HEK293 (cell line): ENCODE results near the gene ARL15.

Source experiments
- CTCF ChIA-PET: fragments of 350-600 bp; formaldehyde crosslinking; extraction: SDS; loops from one replicate; lab custom pipeline; 2021; ENCODE audit warnings: antibody characterized with exemption; lab: Yijun Ruan, JAX
- POLR2A ChIA-PET: fragments of 300-600 bp; formaldehyde crosslinking; extraction: SDS; loops from one replicate; lab custom pipeline; 2020; ENCODE audit warnings: antibody characterized with exemption, inconsistent platforms; lab: Yijun Ruan, JAX
- H3K27ac ChIP-seq: fragments of 200-500 bp; sonication (Bioruptor generic); 2 replicates; pipeline ENCODE4 v1.5.1; 2014; ENCODE audit warnings: low read depth, low read length, control low read depth, inconsistent platforms; ENCODE audit errors: extremely low read depth
- H3K36me3 ChIP-seq, 2 experiments: fragments of 200-500 bp in 1 of 2; sonication (Bioruptor generic) in 1 of 2; 1 replicate in 1 of 2; 2 replicates in 1 of 2; pipeline ENCODE4 v1.5.1; 2014 to 2017; ENCODE audit warnings: inconsistent platforms in 2 of 2, low read length in 2 of 2; ENCODE audit not compliant: control insufficient read depth in 2 of 2, insufficient read depth in 1 of 2
- H3K4me1 ChIP-seq: fragments of 200-500 bp; sonication (Bioruptor generic); 2 replicates; pipeline ENCODE4 v1.5.1; 2014; ENCODE audit warnings: mild to moderate bottlenecking, low read length, inconsistent platforms; ENCODE audit not compliant: control insufficient read depth, insufficient read depth
- H3K4me3 ChIP-seq: 2 replicates; pipeline ENCODE4 v1.5.1; 2011; ENCODE audit warnings: low read depth, mild to moderate bottlenecking, control low read depth, low read length, moderate library complexity
- H3K9me3 ChIP-seq: fragments of 200-500 bp; sonication (Bioruptor generic); 2 replicates; pipeline ENCODE4 v1.5.1; 2014; ENCODE audit warnings: low read depth, low read length, inconsistent platforms; ENCODE audit not compliant: control insufficient read depth, insufficient read depth
- FEZF1 ChIP-seq: fragments of 450-650 bp; formaldehyde crosslinking; IDR thresholded peaks from 2 replicates; pipeline ENCODE4 v1.5.1; 2016; ENCODE audit warnings: missing biosample characterization, missing genetic modification characterization
- GFI1B ChIP-seq: fragments of 450-650 bp; formaldehyde crosslinking; IDR thresholded peaks from 2 replicates; pipeline ENCODE4 v1.5.1; 2016; ENCODE audit warnings: missing biosample characterization, missing genetic modification characterization
- GLIS2 ChIP-seq: fragments of 450-650 bp; formaldehyde crosslinking; IDR thresholded peaks from 2 replicates; pipeline ENCODE4 v1.5.1; 2016; ENCODE audit warnings: missing biosample characterization, missing genetic modification characterization
- HOXA7 ChIP-seq: sonication (generic); formaldehyde crosslinking; IDR thresholded peaks from 2 replicates; pipeline ENCODE4 v1.8.1; 2022; ENCODE audit warnings: missing genetic modification reagents, borderline replicate concordance
- SALL2 ChIP-seq: fragments of 450-650 bp; formaldehyde crosslinking; IDR thresholded peaks from 2 replicates; pipeline ENCODE4 v1.5.0; 2017; ENCODE audit warnings: missing biosample characterization, mild to moderate bottlenecking, missing genetic modification characterization, borderline replicate concordance
- WT1 ChIP-seq: fragments of 450-650 bp; formaldehyde crosslinking; IDR thresholded peaks from 2 replicates; pipeline ENCODE4 v1.5.1; 2016; ENCODE audit warnings: missing biosample characterization, missing genetic modification characterization
- YY2 ChIP-seq: fragments of 450-650 bp; formaldehyde crosslinking; IDR thresholded peaks from 2 replicates; pipeline ENCODE4 v1.5.1; 2016; ENCODE audit warnings: missing biosample characterization, missing genetic modification characterization
- ZBTB8A ChIP-seq: fragments of 450-650 bp; formaldehyde crosslinking; IDR thresholded peaks from 2 replicates; pipeline ENCODE4 v1.5.1; 2016; ENCODE audit warnings: missing biosample characterization, missing genetic modification characterization
- ZFP3 ChIP-seq: fragments of 450-650 bp; formaldehyde crosslinking; IDR thresholded peaks from 2 replicates; pipeline ENCODE4 v1.5.1; 2016; ENCODE audit warnings: low read depth, missing biosample characterization, missing genetic modification characterization
- ZFP69B ChIP-seq: fragments of 450-650 bp; formaldehyde crosslinking; IDR thresholded peaks from 2 replicates; pipeline ENCODE4 v1.5.1; 2016; ENCODE audit warnings: missing biosample characterization, missing genetic modification characterization
- ZIC2 ChIP-seq: fragments of 450-650 bp; formaldehyde crosslinking; IDR thresholded peaks from 2 replicates; pipeline ENCODE4 v1.5.1; 2016; ENCODE audit warnings: missing biosample characterization, missing genetic modification characterization
- ZNF114 ChIP-seq: fragments of 450-650 bp; formaldehyde crosslinking; IDR thresholded peaks from 2 replicates; pipeline ENCODE4 v1.5.0; 2017; ENCODE audit warnings: missing biosample characterization, missing genetic modification characterization
- ZNF133 ChIP-seq: fragments of 450-650 bp; formaldehyde crosslinking; IDR thresholded peaks from 2 replicates; pipeline ENCODE4 v1.5.1; 2016; ENCODE audit warnings: missing biosample characterization, missing genetic modification characterization
- ZNF155 ChIP-seq: fragments of 450-650 bp; formaldehyde crosslinking; IDR thresholded peaks from 2 replicates; pipeline ENCODE4 v1.5.1; 2016; ENCODE audit warnings: missing biosample characterization, missing genetic modification characterization
- ZNF211 ChIP-seq: fragments of 450-650 bp; formaldehyde crosslinking; IDR thresholded peaks from 2 replicates; pipeline ENCODE4 v1.5.1; 2016; ENCODE audit warnings: low read depth, missing biosample characterization, missing genetic modification characterization
- ZNF239 ChIP-seq: fragments of 450-650 bp; formaldehyde crosslinking; IDR thresholded peaks from 2 replicates; pipeline ENCODE4 v1.5.1; 2016; ENCODE audit warnings: missing biosample characterization, missing genetic modification characterization
- ZNF292 ChIP-seq: fragments of 450-650 bp; formaldehyde crosslinking; IDR thresholded peaks from 2 replicates; pipeline ENCODE4 v1.5.1; 2016; ENCODE audit warnings: low read depth, missing biosample characterization, missing genetic modification characterization, borderline replicate concordance
- ZNF302 ChIP-seq: fragments of 450-650 bp; formaldehyde crosslinking; IDR thresholded peaks from 2 replicates; pipeline ENCODE4 v1.5.1; 2016; ENCODE audit warnings: missing biosample characterization, missing genetic modification characterization, low read depth
- ZNF548 ChIP-seq: fragments of 450-650 bp; formaldehyde crosslinking; IDR thresholded peaks from 2 replicates; pipeline ENCODE4 v1.5.1; 2016; ENCODE audit warnings: missing biosample characterization, missing genetic modification characterization
- ZNF549 ChIP-seq: fragments of 450-650 bp; IDR thresholded peaks from 2 replicates; pipeline ENCODE4 v1.5.1; 2018; ENCODE audit warnings: missing biosample characterization, missing genetic modification characterization, mild to moderate bottlenecking, inconsistent platforms, moderate library complexity
- ZNF623 ChIP-seq: fragments of 450-650 bp; formaldehyde crosslinking; IDR thresholded peaks from 2 replicates; pipeline ENCODE4 v1.5.1; 2016; ENCODE audit warnings: missing biosample characterization, missing genetic modification characterization
- ZNF785 ChIP-seq: fragments of 450-650 bp; formaldehyde crosslinking; IDR thresholded peaks from 2 replicates; pipeline ENCODE4 v1.5.1; 2016; ENCODE audit warnings: missing biosample characterization, missing genetic modification characterization
- ZNF792 ChIP-seq: fragments of 450-650 bp; formaldehyde crosslinking; IDR thresholded peaks from 2 replicates; pipeline ENCODE4 v1.5.1; 2016; ENCODE audit warnings: missing biosample characterization, missing genetic modification characterization
- ZXDB ChIP-seq: fragments of 450-650 bp; formaldehyde crosslinking; IDR thresholded peaks from 2 replicates; pipeline ENCODE4 v1.5.1; 2016; ENCODE audit warnings: missing biosample characterization, missing genetic modification characterization
- TF ChIP-seq, protein P1 (sequence below): fragments of 450-650 bp; formaldehyde crosslinking; IDR thresholded peaks from 2 replicates; pipeline ENCODE4 v1.5.1; 2017; ENCODE audit warnings: missing biosample characterization, mild to moderate bottlenecking, missing genetic modification characterization, moderate library complexity
- TF ChIP-seq, protein P2 (sequence below): fragments of 450-650 bp; formaldehyde crosslinking; IDR thresholded peaks from 2 replicates; pipeline ENCODE4 v1.5.1; 2016; ENCODE audit warnings: missing biosample characterization, missing genetic modification characterization
- TF ChIP-seq, protein P3 (sequence below): fragments of 450-650 bp; formaldehyde crosslinking; IDR thresholded peaks from 2 replicates; pipeline ENCODE4 v1.5.1; 2016; ENCODE audit warnings: missing biosample characterization, missing genetic modification characterization
- TF ChIP-seq, protein P4 (sequence below): fragments of 450-650 bp; formaldehyde crosslinking; IDR thresholded peaks from 2 replicates; pipeline ENCODE4 v1.5.1; 2017; ENCODE audit warnings: missing biosample characterization, missing genetic modification characterization

ARL15 gene

DNA sequence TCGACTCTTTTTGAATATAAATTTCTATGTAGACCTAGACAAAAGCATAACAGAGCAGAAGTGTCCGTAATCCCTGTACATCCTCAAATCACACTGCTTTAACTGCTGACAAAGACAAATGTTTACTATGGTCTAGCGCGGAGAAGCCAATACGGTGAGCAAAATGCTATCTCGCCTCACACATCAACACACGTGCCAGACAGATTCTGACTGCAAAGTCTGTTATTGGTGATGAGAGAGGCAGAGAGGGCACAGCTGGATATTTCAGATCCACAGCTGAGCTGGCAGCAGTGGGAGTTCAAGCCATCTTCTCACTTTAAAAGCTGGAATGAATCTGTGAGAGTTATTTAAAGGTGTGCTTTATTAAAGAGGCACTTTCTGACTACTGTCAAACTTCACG lies 124.3 kb downstream of the ARL15 start (continued):
- TF ChIP-seq ZNF548 (tag by site-specific recombination) (no peak), FEZF1 (tag by site-specific recombination) (no peak), ZBTB8A (tag by site-specific recombination) (no peak)
- TF ChIP-seq, protein P1, sequence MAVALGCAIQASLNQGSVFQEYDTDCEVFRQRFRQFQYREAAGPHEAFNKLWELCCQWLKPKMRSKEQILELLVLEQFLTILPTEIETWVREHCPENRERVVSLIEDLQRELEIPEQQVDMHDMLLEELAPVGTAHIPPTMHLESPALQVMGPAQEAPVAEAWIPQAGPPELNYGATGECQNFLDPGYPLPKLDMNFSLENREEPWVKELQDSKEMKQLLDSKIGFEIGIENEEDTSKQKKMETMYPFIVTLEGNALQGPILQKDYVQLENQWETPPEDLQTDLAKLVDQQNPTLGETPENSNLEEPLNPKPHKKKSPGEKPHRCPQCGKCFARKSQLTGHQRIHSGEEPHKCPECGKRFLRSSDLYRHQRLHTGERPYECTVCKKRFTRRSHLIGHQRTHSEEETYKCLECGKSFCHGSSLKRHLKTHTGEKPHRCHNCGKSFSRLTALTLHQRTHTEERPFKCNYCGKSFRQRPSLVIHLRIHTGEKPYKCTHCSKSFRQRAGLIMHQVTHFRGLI = no peak

DNA sequence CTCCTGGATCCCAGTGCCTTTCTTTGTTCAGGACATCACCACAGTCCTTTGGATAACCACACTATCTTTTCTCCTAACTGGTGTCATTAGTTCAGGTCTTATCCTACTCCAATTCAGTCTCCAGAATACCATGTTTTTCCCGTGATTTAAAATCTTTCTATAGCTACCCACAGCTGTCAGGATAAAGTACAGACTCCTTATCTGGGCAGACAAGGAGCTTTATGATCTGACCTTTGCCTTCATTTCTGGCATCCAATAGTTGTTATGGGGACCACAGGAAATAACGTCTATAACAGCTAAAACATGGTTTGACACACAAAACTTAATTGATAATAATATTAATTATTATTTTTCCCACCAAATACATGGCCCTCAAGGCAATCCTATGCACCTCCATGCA lies 125.6 kb downstream of the ARL15 start:
- CTCF ChIA-PET = interaction anchor here (0.6 kb wide), 1 partner anchor 1361 kb away, joined by 3 read pairs; no protein-coding TSS in a partner anchor
- POLR2A ChIA-PET = no interaction called here
- Histone ChIP-seq H3K9me3 (no peaks in the 10 kb centered on the region), H3K27ac (no peak overlapping the region), H3K36me3 (no peaks in the 10 kb centered on the region), H3K4me3 (no peak overlapping the region), H3K4me1 (0 out of 2 replicates have a peak, but pooled peaks cover 2% of the 10 kb centered on the region)
- TF ChIP-seq ZNF302 (tag by site-specific recombination) (no peak), ZNF292 (tag by site-specific recombination) (no peak), SALL2 (tag by site-specific recombination) (no peak), HOXA7 (CRISPR knock-in tag) (no peak)
- TF ChIP-seq, protein P2, sequence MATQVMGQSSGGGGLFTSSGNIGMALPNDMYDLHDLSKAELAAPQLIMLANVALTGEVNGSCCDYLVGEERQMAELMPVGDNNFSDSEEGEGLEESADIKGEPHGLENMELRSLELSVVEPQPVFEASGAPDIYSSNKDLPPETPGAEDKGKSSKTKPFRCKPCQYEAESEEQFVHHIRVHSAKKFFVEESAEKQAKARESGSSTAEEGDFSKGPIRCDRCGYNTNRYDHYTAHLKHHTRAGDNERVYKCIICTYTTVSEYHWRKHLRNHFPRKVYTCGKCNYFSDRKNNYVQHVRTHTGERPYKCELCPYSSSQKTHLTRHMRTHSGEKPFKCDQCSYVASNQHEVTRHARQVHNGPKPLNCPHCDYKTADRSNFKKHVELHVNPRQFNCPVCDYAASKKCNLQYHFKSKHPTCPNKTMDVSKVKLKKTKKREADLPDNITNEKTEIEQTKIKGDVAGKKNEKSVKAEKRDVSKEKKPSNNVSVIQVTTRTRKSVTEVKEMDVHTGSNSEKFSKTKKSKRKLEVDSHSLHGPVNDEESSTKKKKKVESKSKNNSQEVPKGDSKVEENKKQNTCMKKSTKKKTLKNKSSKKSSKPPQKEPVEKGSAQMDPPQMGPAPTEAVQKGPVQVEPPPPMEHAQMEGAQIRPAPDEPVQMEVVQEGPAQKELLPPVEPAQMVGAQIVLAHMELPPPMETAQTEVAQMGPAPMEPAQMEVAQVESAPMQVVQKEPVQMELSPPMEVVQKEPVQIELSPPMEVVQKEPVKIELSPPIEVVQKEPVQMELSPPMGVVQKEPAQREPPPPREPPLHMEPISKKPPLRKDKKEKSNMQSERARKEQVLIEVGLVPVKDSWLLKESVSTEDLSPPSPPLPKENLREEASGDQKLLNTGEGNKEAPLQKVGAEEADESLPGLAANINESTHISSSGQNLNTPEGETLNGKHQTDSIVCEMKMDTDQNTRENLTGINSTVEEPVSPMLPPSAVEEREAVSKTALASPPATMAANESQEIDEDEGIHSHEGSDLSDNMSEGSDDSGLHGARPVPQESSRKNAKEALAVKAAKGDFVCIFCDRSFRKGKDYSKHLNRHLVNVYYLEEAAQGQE = no peak

DNA sequence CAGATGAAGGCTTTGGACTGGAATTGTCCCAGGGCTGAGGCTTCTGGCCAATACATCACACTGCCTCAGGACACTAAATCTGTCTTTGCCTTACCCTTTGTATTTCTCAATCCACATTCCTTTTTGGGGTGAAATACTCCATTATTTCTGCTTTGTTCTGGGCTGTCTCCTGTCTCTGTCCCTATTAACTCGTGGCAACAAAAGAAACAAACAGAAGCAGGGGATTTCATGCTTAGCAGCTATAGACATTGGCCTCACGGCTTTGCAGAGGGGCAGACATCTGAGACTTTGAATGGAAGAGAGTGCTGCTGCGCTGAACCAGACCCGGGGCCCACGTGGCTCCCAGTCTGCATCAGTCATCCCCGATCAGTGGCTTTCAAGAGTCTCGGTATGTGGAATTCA lies 129.7 kb downstream of the ARL15 start:
- CTCF ChIA-PET = no interaction called here
- TF ChIP-seq GLIS2 (tag by site-specific recombination) = no peak
- no peak for TF ChIP-seq ZFP3
- TF ChIP-seq ZNF239 (tag by site-specific recombination) = no peak
- no peak for TF ChIP-seq ZNF792 (tag by site-specific recombination)
- TF ChIP-seq, protein P3, sequence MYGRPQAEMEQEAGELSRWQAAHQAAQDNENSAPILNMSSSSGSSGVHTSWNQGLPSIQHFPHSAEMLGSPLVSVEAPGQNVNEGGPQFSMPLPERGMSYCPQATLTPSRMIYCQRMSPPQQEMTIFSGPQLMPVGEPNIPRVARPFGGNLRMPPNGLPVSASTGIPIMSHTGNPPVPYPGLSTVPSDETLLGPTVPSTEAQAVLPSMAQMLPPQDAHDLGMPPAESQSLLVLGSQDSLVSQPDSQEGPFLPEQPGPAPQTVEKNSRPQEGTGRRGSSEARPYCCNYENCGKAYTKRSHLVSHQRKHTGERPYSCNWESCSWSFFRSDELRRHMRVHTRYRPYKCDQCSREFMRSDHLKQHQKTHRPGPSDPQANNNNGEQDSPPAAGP (tag by site-specific recombination) = no peak
- no peak for TF ChIP-seq ZNF785 (tag by site-specific recombination)
- no peak for TF ChIP-seq ZNF549 (tag by site-specific recombination)
- no peak for TF ChIP-seq ZIC2 (tag by site-specific recombination)
- TF ChIP-seq YY2 (tag by site-specific recombination) = no peak
- no peak for TF ChIP-seq ZFP69B (tag by site-specific recombination)
- no peak for TF ChIP-seq ZNF114
- TF ChIP-seq ZNF133 (tag by site-specific recombination) = no peak
- TF ChIP-seq WT1 (tag by site-specific recombination) = no peak
- TF ChIP-seq GFI1B (tag by site-specific recombination) = no peak
- no peak for TF ChIP-seq ZXDB (tag by site-specific recombination)
- TF ChIP-seq ZNF623 (tag by site-specific recombination) = no peak
- no peak for TF ChIP-seq ZNF211 (tag by site-specific recombination)
- TF ChIP-seq, protein P4, sequence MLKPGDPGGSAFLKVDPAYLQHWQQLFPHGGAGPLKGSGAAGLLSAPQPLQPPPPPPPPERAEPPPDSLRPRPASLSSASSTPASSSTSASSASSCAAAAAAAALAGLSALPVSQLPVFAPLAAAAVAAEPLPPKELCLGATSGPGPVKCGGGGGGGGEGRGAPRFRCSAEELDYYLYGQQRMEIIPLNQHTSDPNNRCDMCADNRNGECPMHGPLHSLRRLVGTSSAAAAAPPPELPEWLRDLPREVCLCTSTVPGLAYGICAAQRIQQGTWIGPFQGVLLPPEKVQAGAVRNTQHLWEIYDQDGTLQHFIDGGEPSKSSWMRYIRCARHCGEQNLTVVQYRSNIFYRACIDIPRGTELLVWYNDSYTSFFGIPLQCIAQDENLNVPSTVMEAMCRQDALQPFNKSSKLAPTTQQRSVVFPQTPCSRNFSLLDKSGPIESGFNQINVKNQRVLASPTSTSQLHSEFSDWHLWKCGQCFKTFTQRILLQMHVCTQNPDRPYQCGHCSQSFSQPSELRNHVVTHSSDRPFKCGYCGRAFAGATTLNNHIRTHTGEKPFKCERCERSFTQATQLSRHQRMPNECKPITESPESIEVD = no peak
- no peak for TF ChIP-seq ZNF155 (tag by site-specific recombination)
- H3K4me1 ChIP-seq = 0 out of 2 replicates have a peak, but pooled peaks cover 2% of the 10 kb centered on the region
- H3K36me3 ChIP-seq = no peaks in the 10 kb centered on the region
- H3K9me3 ChIP-seq = no peaks in the 10 kb centered on the region
- POLR2A ChIA-PET = no interaction called here
- H3K27ac ChIP-seq = no peak overlapping the region
- no peak overlapping the region for H3K4me3 ChIP-seq
